NCI-H146 treated with DMSO at 0.1 percent for 48 hours (cell line): ENCODE measurements around the gene RNF34.

ENCODE experiments used
- DNase-seq: peaks from one replicate; lab custom pipeline; 2025; ENCODE audit not compliant: unreplicated experiment; lab: John Stamatoyannopoulos, UW

The RNF34 gene

DNA sequence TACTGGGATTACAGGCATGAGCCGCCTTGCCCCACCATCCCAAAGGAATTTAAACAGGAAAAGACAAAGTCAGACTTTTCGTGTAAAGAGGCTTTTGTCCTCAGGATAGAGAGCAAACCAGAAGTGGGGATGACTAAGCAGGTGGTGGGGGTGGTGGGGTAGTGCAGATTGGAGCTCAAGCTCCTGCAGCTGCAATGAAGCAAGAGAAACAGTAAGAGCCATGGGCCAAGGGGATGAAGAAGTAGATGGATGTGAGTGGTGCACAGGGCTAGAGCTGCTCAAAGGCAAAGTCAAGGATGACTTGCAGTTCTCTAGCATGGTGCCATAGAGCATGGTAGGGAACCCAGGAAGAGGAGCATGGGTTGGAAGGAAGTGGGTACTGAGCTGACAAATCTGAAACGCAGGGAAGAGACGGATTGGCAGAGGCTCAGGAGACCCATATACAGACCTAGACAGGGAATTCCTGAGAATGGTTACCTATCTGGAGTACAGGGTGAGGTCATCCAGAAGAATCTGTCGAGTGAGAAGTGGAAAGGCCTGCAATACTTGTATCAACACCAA is 11.4 kb upstream of the RNF34 start:
- DNase-seq, result no peak

DNA sequence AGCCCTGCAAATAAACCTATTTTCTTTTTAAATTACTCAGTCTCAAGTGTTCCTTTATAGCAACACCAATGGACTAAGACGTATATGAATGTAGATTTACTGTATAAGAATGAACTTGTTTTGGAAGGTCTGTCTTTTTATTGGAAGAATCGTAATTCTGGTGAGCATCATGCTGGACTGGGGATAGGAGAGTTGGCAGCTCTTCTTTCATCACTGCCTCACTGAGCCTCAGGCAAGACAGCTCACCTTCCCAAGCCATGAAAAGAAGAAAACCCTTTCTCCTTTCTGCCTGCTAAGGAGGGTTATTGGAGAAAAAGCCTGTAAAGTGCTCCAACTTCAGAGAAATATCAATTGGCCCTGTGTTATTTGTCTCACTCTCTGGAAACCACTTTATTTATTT is 9.1 kb upstream of the RNF34 start:
- no peak for DNase-seq

DNA sequence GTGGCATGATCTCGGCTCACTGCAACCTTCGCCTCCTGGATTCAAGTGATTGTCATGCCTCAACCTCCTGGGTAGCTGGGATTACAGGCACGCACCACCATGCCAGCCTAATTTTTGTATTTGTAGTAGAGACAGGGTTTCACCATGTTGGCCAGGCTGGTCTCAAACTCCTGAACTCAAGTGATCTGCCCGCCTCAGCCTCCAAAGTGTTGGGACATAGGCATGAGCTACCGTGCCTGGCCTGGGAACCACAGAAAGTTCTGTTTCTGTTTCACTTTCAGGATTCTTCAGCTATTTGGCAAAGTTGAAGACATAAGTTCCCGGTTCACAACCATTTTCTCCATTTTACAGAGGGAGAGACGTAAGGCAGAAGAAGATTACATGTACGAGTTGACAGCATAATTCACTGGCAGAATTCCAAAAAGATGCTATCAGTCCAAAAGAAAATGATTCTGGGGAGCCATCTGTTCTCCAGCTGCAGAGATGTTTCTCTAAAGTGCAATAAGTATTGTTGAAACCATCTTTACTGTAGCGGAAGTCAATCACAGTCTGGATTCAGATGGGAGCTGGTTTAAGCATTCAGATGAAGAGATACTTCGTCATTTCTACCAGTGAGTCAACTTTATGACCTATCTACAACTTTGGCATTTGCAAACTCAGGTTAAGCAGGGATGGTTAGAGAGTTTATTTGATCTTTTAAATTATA is 8.1 kb upstream of the RNF34 start:
- no peak for DNase-seq

DNA sequence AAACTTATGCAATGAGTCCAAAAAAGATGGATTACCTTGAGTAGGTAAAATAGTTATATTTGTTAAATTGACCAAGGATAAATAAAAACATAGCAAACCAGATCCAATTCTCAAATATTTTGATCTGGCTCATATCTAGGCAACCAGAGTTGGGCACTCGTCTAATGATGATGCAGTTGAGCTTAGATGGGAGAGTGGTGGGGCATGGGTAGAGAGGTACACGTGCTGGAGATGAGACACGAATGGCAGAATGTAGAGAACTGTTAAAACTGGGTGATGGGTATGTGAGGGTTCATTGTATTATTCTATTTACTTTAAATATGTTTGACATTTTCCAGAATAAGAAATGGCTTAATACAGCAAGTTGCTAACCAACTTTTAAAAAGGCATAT is 7.6 kb upstream of the RNF34 start:
- DNase-seq, result no peak

DNA sequence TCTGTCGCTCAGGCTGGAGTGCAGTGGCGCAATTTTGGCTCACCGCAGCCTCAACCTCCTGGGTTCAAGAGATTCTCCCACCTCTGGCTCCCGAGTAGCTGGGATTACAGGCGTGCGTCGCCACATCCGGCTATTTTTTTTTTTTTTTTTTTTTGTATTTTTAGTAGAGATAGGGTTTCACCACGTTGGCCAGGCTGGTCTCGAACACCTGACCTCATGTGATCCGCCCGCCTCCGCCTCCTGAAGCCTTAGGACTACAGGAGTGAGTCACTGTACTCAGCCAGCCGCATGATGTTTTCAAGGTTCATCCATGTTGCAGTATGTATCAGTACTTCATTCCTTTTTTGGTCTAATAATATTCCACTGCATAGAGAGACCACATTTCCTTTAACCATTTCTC is 2.4 kb upstream of the RNF34 start:
- DNase-seq, result no peak

DNA sequence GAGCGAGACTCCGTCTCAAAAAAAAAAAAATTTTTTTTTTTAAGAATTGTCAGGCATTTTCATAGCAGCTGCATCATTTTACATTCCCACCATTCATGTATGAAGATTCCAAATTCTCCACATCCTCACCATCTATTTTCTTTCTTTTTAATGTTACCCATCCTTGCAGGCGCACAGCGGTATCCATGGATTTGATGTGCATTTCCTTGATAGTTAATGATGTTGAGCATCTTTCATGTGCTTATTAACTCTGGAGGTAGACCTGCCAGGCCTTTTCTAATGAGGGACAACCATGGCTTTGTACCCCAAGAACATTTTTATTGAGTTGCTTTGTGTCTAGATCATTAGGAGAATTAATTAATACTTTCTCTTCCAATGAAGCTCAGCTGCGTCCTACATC is 1.6 kb upstream of the RNF34 start:
- no peak for DNase-seq

DNA sequence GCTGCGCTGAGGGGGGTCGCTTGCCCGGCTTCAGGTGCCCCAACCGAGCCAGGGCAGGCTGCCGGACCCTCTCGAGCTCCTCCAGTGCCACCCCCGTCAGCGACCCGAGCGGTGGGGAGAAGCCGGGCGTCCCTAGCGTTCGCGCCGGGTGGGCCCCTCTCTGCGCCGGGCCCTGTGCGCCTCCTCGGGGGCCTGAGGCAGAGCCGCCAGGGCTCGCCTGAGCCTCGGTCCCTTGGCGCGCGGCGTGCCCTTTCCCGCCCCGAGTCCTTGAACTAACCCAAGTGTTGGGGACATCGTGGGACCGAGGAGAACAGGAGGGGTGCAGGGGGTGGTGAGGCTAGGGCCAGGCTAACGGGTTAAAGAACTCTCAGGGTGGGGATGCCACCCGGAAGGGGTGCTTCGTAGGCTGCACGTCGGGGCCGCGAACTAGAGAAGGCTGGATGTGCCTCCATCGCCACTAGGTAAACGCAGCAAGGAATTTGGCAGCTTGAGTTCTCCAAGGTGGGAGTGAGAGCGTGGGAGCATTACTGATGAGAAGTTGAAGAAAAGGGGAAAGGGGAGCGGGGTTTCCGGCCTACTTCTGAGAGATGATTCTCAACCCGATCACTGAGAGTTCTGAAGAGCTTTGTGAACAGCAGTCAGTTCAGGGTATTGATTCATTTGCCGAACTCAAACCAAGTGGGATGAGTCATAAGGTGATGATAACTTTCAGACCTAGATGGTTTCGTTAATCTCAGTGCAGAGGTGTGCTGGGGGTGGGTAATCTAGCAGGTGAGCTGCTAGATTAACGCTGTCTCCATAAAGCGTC is 618 bp downstream of the RNF34 start:
- DNase-seq, result peak; percentile 23

DNA sequence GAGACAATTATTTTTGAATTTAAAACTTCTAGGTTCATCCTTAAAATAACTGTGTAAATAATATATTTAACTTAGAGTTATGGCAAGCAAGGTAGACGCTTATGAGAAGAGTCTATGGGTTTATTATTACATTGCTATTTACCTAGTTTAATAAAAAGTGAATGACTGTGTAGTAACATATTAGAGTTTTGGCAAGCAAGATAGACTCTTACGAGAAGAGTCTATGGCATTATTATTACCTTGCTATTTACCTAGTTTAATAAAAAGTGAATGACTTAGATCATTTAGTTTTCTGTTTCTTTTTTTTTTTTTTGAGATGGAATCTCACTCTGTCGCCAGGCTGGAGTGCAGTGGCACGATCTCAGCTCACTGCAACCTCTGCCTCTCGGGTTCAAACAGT is 3.8 kb downstream of the RNF34 start:
- no peak for DNase-seq

DNA sequence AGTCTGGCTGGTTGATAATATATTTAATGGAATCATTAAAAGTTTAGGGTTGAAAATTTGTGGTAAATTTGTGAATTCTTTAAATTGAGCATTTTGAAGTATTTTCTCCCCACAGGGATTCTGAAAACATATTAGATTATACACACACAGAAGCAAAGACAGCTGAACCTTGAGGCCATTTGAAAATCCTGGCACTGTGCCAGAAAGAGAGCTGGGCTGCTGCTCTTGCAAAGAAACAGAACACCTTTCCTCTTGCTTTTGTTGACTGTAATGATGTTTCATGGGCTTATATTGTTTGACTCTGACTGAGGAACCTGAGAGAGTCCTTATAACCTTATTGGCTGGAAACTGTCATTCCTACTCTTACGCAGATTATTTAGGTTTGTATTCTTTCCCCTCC is 4.8 kb downstream of the RNF34 start:
- DNase-seq, result peak; percentile 72

DNA sequence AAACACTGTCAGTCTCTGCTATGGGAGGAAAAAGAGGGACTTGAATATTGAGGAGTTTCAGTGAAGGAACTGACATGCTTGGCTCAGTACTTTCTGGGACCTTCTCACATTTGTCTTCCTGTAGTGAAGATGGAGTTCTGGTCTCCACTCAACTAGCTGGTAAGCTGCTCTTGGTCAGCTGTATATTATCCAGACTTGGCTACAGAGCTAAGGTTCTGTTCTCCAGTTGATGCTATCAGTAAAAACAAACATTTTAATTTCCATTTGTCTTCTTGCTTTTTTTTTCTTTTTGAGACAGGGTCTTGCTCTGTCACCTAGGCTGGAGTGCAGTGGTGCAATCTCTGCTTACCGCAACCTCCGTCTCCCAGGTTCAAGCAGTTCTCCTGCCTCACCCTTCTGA is 5.3 kb downstream of the RNF34 start:
- DNase-seq, result no peak

DNA sequence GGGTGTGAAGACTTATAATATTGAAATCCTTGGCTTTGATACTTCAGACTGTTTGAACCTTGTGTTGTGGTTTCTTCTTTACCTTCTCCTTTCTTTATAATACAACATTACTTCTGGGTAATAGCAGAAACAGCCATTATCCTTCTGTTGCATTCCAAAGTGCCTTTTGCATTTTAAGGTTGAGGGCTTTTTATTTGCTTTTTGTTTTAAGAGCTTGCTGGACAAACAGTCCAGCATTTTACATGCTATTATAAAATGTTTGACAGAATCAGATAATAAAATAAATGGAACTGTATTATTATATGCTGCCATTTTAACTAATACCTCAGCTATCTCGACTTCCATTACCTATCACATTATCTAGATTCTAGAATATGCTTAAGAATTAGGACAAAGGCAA is 14.0 kb downstream of the RNF34 start:
- no peak for DNase-seq

DNA sequence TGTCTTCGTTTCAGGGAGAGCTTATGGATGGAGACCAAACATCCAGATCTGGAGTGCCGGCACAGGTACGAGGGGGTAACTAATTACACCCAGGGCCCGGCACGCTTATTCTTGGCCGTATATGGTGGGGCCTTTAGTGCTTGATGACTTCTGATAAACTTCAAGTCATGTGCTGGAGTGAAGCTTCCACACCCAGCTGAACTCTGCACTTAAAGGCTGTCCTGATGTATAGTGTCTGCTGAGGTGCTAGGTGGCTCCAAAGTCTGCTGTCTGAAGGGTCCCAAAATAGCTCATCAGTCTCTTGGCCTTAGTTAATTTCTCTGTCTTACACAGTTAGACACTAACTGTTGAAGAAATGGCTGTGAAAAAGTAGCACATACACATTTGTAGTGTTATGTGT is 17.9 kb downstream of the RNF34 start:
- DNase-seq, result no peak

DNA sequence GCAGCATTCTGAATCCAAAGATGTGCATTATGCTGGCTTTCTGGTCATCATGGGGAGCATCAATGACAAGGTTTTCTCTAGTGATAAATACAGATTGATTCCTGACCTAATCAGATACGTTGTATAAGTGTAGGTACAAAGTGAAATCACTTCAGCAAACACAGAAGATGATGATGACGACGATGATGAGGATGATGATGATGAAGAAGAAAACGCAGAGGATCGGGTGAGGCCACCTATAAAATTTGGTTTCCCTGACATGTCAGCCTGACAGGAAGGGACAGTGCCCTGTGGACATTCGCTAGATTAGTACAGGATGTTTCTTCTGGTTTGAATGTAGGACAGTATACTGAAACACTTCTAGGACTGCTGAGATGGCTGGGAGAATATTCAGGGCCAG is 20.2 kb downstream of the RNF34 start:
- DNase-seq, result no peak

DNA sequence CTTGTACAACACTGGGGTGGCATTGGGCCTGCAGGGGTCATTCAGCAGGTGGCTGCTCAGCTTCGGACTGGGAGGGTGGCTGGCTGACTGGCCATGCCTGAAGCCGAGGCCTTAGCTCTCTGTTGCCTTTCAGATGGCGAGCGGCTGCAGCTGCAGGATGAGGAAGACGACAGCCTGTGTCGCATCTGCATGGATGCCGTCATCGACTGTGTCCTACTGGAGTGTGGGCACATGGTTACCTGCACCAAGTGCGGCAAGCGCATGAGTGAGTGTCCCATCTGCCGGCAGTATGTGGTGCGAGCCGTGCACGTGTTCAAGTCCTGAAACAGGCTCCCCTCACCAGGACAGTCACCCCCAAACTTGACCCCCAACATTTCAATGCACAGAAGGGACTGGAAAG is 23.3 kb downstream of the RNF34 start:
- DNase-seq, result no peak

DNA sequence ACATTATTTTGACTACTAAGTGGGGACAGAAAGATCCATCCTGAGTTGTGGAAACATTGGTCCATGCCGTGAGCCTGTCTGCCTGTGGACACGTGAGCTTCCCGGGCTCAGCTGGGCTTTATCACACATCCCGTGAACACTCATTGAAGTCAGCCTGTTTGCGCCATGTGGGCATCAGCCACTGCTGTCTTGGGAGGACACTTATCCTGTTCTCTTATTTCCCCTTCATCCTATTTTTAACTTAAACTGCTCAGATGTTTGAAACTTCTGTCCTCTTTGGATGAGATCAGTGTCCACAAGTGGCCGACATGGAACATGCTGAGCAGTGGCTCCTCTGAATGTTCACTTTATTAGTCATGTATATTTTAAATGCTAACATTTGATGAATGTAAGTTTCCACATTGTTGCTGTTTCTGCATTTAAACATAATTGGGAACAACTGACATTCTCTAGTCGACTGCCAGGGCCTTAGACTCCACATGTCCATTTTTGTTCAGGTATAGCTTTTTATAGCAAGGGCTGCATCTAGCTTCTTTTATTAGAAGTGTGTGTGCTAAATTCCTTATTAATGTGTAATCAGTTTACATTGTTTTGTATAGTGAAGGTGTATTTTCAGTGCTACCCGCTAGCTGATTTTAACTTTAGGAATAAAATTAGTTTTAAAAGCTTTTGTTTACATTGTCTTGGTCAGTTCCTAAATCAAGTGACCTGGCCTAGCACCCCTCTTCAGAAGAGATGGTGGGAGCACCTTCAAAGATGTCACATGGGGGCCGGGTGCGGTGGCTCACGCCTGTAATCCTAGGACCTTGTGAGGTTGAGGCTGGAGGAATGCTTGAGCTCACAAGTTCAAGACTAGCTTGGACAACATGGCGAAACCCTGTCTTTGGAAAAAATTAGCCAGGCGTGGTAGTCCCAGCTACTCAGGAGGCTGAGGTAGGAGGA is 24.0 kb downstream of the RNF34 start:
- no peak for DNase-seq

DNA sequence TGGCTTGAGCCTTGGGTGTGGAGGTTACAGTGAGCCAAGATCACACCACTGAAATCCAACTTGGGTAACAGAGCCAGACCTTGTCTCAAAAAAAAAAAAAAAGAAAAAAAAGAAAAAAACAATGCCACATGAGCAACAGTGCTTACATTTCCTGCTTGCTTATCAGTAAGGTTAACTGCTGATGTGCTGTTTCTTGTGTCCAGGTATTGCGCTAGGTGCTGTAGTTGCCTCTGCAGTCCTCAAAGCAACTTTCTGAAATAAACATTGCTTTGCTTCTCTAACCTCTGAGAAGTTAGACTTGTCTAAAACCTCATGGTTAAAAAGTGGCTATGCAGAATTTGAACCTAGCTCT is 24.7 kb downstream of the RNF34 start:
- DNase-seq, result no peak

DNA sequence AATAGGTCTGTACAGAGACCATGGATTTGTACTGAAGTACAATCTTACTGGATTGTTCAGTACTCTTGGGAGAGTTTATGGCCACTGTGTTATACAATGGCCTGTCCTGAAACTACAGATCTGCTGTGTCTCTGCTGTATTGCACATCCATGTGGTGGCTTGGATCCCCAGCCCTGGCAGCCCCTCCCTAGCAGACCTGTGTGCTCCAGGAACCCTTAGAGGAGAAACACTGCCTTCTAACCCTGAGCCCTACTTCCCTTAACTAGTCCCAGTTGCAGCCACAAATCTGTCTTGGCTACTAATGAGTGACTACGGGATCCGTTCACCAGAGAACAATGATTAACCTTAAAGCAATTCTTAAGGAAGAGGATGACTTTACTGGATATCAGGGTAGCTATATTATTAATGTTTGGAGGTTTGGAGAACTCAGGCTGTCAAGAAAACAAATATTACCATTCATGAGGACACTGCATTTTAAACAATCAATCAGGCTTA is 27.7 kb downstream of the RNF34 start:
- DNase-seq, result no peak

DNA sequence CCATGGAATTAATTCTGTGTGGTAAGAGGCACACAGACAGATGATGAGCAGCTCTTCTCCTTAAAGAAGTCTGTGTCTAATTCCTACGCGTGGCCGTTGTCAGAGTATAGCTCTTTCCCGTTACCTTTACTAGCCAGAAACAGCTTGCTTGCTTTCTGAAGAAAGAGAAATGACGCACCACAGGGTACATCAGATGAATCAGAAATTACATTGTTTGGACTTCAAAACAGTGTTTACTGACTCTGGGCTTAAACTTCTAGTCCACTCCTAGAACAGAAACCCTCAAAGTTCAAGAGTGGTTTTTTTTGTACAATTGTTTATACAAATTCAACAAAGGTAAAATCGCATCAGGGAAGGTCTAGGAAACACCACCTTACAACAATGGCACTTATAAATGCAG is 29.0 kb downstream of the RNF34 start:
- DNase-seq, result no peak

DNA sequence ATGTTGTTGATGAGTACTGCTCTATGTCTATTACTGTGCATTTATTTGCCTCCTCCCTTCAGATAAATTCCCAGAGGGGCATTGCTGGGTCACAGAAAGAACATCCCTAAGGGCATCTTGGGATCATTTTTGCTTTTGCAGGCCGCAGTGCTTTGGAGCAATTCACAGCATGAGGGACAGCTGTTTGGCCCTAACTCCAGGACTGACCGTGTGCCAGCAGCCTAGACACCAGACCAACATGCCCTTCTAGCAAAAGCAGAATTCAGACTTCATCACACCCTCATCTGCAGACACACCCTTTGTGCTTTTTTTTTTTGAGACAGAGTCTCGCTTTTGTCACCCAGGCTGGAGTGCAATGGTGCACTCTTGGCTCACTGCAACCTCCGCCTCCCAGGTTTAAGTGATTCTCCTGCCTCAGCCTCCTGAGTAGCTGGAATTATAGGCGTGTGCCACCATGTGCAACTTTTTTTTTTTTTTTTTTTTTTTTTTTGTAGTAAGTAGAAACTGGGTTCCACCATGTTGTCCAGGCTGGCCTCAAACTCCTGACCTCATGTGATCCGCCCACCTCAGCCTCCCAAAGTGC is 31.0 kb downstream of the RNF34 start:
- DNase-seq, result no peak

DNA sequence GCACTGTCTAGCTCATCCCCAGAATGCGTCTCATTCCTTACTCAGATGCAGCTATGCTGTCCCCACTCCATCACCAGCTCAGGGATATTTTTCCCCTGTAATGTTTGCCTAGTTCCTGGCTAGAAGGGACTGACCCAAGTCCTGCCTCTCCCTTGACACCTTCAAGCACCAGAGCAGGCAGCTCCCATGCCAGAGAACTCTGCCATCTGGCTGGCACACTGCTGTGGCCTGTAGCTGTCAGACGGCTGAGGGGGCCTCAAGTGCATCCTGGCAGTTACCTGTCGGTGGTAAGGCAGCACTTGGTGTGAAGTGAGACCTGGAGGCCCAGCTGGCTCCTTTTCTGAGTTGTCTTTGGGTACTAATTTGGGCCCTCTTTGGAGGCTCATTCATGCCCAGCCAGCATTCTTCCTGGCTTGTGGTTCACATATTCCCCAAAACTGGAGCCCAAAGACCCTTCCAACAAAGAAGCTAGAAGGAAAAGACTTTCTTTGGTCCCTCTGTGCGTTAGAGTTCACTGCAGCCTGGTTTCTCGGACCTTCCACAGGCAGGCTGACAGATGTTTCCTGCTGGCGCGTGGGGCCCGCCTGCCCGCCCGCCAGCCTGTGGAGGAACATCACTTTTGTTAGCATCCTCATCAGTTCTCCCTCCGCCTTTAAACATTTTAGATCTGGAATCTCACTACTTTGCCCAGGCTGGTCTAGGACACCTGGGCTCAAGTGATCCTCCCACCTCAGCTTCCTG is 33.0 kb downstream of the RNF34 start:
- no peak for DNase-seq
